GM21528 (cell line): ENCODE results near the gene ALOX5.
A peak's percentile ranks its signal among the peaks of the same experiment; 100 is the strongest.
"Not testable (repeated sequence)": the region's sequence is repeated elsewhere in the genome, so short reads cannot be mapped to it uniquely, and the experiment has no call there.

Source experiments
- ATAC-seq: cut with Tn5 transposase; IDR thresholded peaks from one replicate; pipeline ENCODE4 v1.9.1; 2021; ENCODE audit warnings: mild to moderate bottlenecking, moderate library complexity; ENCODE audit not compliant: unreplicated experiment, low FRiP score

Gene ALOX5

GRCh38 chr10:45373003-45373575 lies 927 bp upstream of the ALOX5 start:
- peak; percentile 49 for ATAC-seq

- peak; percentile 19 for ATAC-seq
Observed at GRCh38 chr10:45374350-45375052, 485 bp downstream of the ALOX5 start.

- ATAC-seq = no peak
Observed at GRCh38 chr10:45375101-45375500, 1.1 kb downstream of the ALOX5 start.

GRCh38 chr10:45375716-45376231 lies 1.8 kb downstream of the ALOX5 start:
- no peak for ATAC-seq

- no peak for ATAC-seq
Observed at GRCh38 chr10:45376371-45376801, 2.4 kb downstream of the ALOX5 start.

- ATAC-seq = no peak
Observed at GRCh38 chr10:45377321-45377720, 3.3 kb downstream of the ALOX5 start.

- ATAC-seq = no peak
Observed at GRCh38 chr10:45377858-45378257, 3.8 kb downstream of the ALOX5 start.

- ATAC-seq = no peak
Observed at GRCh38 chr10:45378914-45379726, 5.1 kb downstream of the ALOX5 start.

GRCh38 chr10:45379891-45380540 lies 6.0 kb downstream of the ALOX5 start:
- ATAC-seq = no peak

- no peak for ATAC-seq
Observed at GRCh38 chr10:45380903-45381620, 7.0 kb downstream of the ALOX5 start.

- no peak for ATAC-seq
Observed at GRCh38 chr10:45382591-45382990, 8.6 kb downstream of the ALOX5 start.

GRCh38 chr10:45383682-45384330 lies 9.8 kb downstream of the ALOX5 start:
- no peak for ATAC-seq

- no peak for ATAC-seq
Observed at GRCh38 chr10:45386657-45387056, 12.6 kb downstream of the ALOX5 start.

GRCh38 chr10:45387096-45387893 lies 13.3 kb downstream of the ALOX5 start:
- no peak for ATAC-seq

GRCh38 chr10:45389671-45390070 lies 15.7 kb downstream of the ALOX5 start:
- ATAC-seq = not testable (repeated sequence)

- ATAC-seq = not testable (repeated sequence)
Observed at GRCh38 chr10:45391636-45392035, 17.6 kb downstream of the ALOX5 start.

- no peak for ATAC-seq
Observed at GRCh38 chr10:45395554-45395953, 21.5 kb downstream of the ALOX5 start.

- ATAC-seq = no peak
Observed at GRCh38 chr10:45398595-45398994, 24.6 kb downstream of the ALOX5 start.

GRCh38 chr10:45399113-45399512 lies 25.1 kb downstream of the ALOX5 start:
- ATAC-seq = no peak
